Stimulated activated CD8-positive, alpha-beta memory T cell treated with anti-CD3 and anti-CD28 coated beads, Interleukin-2, amount 100 ng/mL, for 48 hours (primary cell): ENCODE data around the gene LYRM4.

Source experiments
- DNase-seq, 2 donors: peaks; one replicate each; pipeline ENCODE4 v3.0.0-alpha.2; 2020; ENCODE audit warnings: low read depth in 2 of 2

Gene LYRM4

GRCh38 chr6:5099537-5099936, 161.2 kb downstream of the LYRM4 start:
- no peak for DNase-seq

- DNase-seq, result no peak
These were observed 162.1 kb downstream of the LYRM4 start for GRCh38 chr6:5098501-5099270.

DNA sequence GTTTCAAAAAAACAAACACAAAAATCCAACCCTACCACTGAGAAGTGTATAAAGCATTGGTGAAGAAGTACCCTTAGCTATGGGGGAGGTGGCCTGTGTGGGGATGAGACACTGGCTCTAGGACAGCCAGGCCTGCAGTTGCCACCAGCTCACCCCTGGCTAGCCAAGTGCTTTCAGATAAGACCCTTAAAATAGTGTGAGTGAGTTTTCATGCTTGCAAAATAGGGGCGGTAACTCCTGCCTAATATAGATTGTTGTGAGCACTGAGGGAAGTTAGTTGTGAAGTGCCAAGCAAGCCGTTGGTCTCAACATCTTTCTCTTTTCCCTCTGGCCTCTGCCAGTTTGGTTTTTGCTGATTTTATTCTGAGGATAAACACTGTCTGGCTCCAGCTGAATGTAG, 164.3 kb downstream of the LYRM4 start:
- no peak for DNase-seq

DNA sequence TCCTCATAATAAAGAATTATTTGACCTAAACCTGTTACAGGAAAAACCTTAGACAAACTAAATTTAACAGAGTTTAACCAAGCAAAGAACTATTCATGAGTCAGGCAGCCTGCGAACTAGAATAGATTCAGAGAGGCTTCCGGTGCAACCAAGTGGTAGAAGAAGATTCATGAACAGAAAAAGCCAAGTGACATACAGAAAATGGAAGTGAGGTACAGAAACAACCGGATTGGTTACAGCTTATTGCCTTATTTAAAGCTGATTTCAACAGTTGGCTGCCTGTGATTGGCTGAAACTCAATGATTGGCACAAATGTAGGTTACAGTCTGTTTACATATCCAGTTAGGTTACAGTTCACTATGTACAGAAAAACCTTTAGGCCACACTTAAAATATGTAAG, 165.5 kb downstream of the LYRM4 start:
- DNase-seq, result no peak

DNA sequence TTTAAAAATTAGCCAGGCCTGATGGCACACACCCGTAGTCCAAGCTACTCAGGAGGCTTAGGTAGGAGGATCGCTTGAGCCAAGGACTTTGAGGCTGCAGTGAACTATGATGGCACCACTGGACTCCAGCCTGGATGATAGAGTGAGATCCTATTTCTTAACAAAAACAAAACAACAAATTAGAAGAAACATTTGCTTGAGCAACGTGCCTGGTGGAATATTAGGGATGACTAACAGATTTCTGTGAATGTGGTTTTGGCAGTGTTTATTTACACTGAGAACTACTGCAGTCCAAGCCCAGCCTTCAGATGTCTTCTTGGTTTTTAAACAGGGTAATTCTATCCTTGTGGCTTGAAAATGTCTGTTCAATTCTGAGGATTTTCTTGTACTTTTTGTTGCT, 166.4 kb downstream of the LYRM4 start:
- no peak for DNase-seq

- DNase-seq, result no peak
These were observed 167.3 kb downstream of the LYRM4 start for GRCh38 chr6:5093231-5094015.

GRCh38 chr6:5091210-5092069, 169.3 kb downstream of the LYRM4 start:
- DNase-seq, result no peak

DNA sequence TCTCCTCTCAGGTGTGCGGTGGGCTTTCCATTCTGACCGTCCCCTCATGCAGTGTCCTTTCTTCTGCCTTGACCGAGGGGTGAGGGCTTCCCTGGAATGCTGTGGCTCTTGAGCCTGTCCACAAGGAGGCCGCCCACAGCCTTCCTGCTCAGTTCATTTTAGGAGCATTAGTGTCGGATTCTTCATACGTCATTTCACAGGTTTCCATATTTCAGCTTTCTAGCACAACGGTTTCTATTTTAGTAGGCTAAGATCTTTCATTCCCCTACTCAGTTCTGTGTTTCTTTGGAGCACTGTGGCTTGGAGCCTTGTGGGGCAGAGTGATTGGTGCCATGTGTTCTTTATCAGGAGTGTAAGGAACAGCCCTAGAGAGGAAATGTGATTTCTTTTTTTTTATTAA, 170.1 kb downstream of the LYRM4 start:
- DNase-seq, result no peak

DNA sequence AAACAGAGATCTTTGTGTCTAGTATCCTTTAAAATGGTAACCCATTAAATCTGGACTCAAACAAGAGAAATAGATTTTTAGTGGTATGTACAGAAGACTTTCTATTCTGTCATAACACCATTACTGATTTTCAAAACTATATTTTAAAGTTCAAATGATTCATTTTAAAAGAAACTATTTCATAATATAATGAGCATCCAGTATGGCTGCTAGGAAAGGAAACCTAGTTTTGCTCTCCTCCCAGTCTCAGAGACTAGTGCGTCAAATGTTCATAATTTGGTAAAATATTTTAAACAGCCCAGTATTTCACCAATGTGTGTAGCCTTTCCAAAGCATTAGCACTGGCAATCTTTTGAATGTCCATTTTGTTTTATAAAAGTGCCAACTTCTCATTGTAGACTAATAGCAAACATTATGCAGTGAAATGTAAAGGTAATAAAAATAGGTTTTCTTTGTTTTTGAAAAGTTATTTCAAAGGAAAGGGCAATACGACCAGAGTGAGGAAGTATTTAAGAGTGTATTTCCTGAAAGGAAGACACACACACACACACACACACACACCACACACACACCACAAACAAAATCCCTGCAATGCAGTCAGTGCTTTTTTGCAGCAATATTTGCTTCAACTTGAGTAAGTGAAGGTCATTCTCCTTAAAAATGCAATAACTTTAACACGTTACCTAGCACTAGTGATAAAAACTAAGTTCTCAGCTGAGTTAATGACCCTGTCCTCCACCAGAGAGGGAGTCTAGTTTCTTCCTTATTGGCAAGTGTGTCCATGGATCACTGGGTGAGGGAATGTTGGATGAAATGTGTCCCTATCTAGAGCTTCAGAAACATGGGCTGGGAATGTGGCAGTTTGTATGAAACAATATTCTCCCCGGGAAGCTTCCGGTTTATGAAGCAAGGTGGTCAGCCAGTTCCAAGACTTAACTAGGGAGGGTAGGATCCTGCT, 171.0 kb downstream of the LYRM4 start:
- DNase-seq, result no peak

- no peak for DNase-seq
These were observed 172.0 kb downstream of the LYRM4 start for GRCh38 chr6:5088780-5089179.

GRCh38 chr6:5087389-5087788, 173.4 kb downstream of the LYRM4 start:
- no peak for DNase-seq

GRCh38 chr6:5086294-5086890, 174.4 kb downstream of the LYRM4 start:
- no peak for DNase-seq

GRCh38 chr6:5085648-5086293, 175.0 kb downstream of the LYRM4 start:
- DNase-seq, result no peak

- DNase-seq, result no peak
These were observed 175.7 kb downstream of the LYRM4 start, which contains the start of gene PPP1R3G for GRCh38 chr6:5084781-5085647. Gene PPP1R3G, plus strand, starts transcription at chr6:5085341. Its CDS starts 145 bp downstream, at chr6:5085486.

GRCh38 chr6:5084360-5084780, 176.4 kb downstream of the LYRM4 start:
- DNase-seq, result no peak

GRCh38 chr6:5083813-5084359, 176.9 kb downstream of the LYRM4 start:
- DNase-seq, result no peak

- no peak for DNase-seq
These were observed 177.5 kb downstream of the LYRM4 start for GRCh38 chr6:5083307-5083583.

GRCh38 chr6:5082487-5083306, 178.1 kb downstream of the LYRM4 start:
- DNase-seq, result no peak
